ENCODE data around the gene ATP13A5. TPM values are rescaled to one million over a fixed set of nuclear protein-coding genes. Genes with fewer than 3 reads are reported as not detected.

ATP13A5 gene
- polyA plus RNA-seq, 1 experiment = not detected

- H3K4me3 ChIP-seq (ENCODE audit: low read depth, low read length) = no peak overlapping the region
- no peak overlapping the region for H3K27ac ChIP-seq (ENCODE audit: low read depth, low read length)
- ChIA-PET POLR2A (no interaction called here), CTCF (interaction anchor here (0.6 kb wide), 1 partner anchor 786 kb away, joined by 5 read pairs; no protein-coding TSS in a partner anchor)
- H3K27me3 ChIP-seq (ENCODE audit: control insufficient read depth, insufficient read depth, low read length) = no peaks in the 10 kb centered on the region
- no peaks in the 10 kb centered on the region for H3K9me3 ChIP-seq (ENCODE audit: control insufficient read depth, insufficient read depth, low read length)
- no peak for TF ChIP-seq CTCF (IDR thresholded peaks at IDR 0.05; ENCODE audit: low read depth, low read length)
- no peak for DNase-seq (ENCODE audit: low read depth, low spot score)
These were observed 29.9 kb downstream of the ATP13A5 start for GRCh38 chr3:193348686-193349085.

- ChIA-PET POLR2A (no interaction called here), CTCF (interaction anchor here (0.6 kb wide), 1 partner anchor 785 kb away, joined by 5 read pairs; no protein-coding TSS in a partner anchor)
- Histone ChIP-seq H3K4me3 (ENCODE audit: low read depth, low read length) (no peak overlapping the region), H3K27me3 (ENCODE audit: control insufficient read depth, insufficient read depth, low read length) (no peaks in the 10 kb centered on the region), H3K9me3 (ENCODE audit: control insufficient read depth, insufficient read depth, low read length) (no peaks in the 10 kb centered on the region), H3K27ac (ENCODE audit: low read depth, low read length) (no peak overlapping the region)
- TF ChIP-seq CTCF (IDR thresholded peaks at IDR 0.05; ENCODE audit: low read depth, low read length) = no peak
- no peak for DNase-seq (ENCODE audit: low read depth, low spot score)
These were observed 30.7 kb downstream of the ATP13A5 start for GRCh38 chr3:193347521-193348501.

GRCh38 chr3:193346259-193346658 lies 32.3 kb downstream of the ATP13A5 start:
- no peak for TF ChIP-seq CTCF (IDR thresholded peaks at IDR 0.05; ENCODE audit: low read depth, low read length)
- Histone ChIP-seq H3K4me3 (ENCODE audit: low read depth, low read length) (no peak overlapping the region), H3K27me3 (ENCODE audit: control insufficient read depth, insufficient read depth, low read length) (no peaks in the 10 kb centered on the region), H3K9me3 (ENCODE audit: control insufficient read depth, insufficient read depth, low read length) (no peaks in the 10 kb centered on the region), H3K27ac (ENCODE audit: low read depth, low read length) (no peak overlapping the region)
- CTCF ChIA-PET = interaction anchor here (0.6 kb wide), 1 partner anchor 181 kb away, joined by 3 read pairs; no protein-coding TSS in a partner anchor
- no peak for DNase-seq (ENCODE audit: low read depth, low spot score)
- POLR2A ChIA-PET = no interaction called here

- ChIA-PET CTCF (no interaction called here), POLR2A (no interaction called here)
- Histone ChIP-seq H3K27ac (ENCODE audit: low read depth, low read length) (no peak overlapping the region), H3K4me3 (ENCODE audit: low read depth, low read length) (no peak overlapping the region), H3K9me3 (ENCODE audit: control insufficient read depth, insufficient read depth, low read length) (no peaks in the 10 kb centered on the region), H3K27me3 (ENCODE audit: control insufficient read depth, insufficient read depth, low read length) (no peaks in the 10 kb centered on the region)
- DNase-seq (ENCODE audit: low read depth, low spot score) = no peak
- no peak for TF ChIP-seq CTCF (IDR thresholded peaks at IDR 0.05; ENCODE audit: low read depth, low read length)
These were observed 33.1 kb downstream of the ATP13A5 start for GRCh38 chr3:193345431-193345830.

- DNase-seq (ENCODE audit: low read depth, low spot score) = no peak
- H3K4me3 ChIP-seq (ENCODE audit: low read depth, low read length) = no peak overlapping the region
- no peak for TF ChIP-seq CTCF (IDR thresholded peaks at IDR 0.05; ENCODE audit: low read depth, low read length)
- H3K27ac ChIP-seq (ENCODE audit: low read depth, low read length) = no peak overlapping the region
- ChIA-PET POLR2A (no interaction called here), CTCF (no interaction called here)
- H3K9me3 ChIP-seq (ENCODE audit: control insufficient read depth, insufficient read depth, low read length) = no peaks in the 10 kb centered on the region
- no peaks in the 10 kb centered on the region for H3K27me3 ChIP-seq (ENCODE audit: control insufficient read depth, insufficient read depth, low read length)
These were observed 34.1 kb downstream of the ATP13A5 start for GRCh38 chr3:193344486-193344885.

Data from AG04450 (cell line).